ENCODE measurements around the gene RAP2A.

DNA sequence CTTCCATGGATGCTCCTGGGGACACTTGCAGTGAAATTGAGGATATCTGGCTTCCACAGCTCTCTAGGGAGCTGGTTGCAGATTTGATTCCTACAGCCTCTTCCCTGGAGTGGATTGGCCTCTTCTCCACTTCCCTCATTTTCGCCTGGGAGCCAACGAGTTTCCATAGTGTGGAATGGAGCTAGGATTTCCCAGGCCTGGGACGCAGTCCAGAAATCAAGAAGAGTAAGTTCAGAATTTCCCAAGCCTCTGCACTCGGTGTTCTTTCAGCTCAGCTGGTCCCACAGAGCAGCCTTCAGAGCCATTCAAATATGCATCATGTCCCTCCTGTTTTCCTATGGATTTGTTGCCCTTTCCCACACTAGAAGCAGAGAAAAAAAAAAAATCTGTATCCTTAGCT lies 68.2 kb downstream of the RAP2A start:
- TF ChIP-seq, protein P1, sequence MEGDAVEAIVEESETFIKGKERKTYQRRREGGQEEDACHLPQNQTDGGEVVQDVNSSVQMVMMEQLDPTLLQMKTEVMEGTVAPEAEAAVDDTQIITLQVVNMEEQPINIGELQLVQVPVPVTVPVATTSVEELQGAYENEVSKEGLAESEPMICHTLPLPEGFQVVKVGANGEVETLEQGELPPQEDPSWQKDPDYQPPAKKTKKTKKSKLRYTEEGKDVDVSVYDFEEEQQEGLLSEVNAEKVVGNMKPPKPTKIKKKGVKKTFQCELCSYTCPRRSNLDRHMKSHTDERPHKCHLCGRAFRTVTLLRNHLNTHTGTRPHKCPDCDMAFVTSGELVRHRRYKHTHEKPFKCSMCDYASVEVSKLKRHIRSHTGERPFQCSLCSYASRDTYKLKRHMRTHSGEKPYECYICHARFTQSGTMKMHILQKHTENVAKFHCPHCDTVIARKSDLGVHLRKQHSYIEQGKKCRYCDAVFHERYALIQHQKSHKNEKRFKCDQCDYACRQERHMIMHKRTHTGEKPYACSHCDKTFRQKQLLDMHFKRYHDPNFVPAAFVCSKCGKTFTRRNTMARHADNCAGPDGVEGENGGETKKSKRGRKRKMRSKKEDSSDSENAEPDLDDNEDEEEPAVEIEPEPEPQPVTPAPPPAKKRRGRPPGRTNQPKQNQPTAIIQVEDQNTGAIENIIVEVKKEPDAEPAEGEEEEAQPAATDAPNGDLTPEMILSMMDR (IDR thresholded peaks at IDR 0.05), result no peak
- TF ChIP-seq EZH2 (IDR thresholded peaks at IDR 0.05), result no peak
- no peak for TF ChIP-seq EZH2phosphoT487 (IDR thresholded peaks at IDR 0.05)

Measured in neural progenitor cell (in vitro differentiated cells).